Measurements from ENCODE around the gene LIF. TPM values are rescaled to one million over a fixed set of nuclear protein-coding genes. Genes with fewer than 3 reads are reported as not detected.
A peak's percentile ranks its signal among the peaks of the same experiment; 100 is the strongest.

Gene LIF
- total and polyA plus RNA-seq, 2 of the 4 experiments (the other 2 are of a cell fraction): 130 to 214 TPM

DNA sequence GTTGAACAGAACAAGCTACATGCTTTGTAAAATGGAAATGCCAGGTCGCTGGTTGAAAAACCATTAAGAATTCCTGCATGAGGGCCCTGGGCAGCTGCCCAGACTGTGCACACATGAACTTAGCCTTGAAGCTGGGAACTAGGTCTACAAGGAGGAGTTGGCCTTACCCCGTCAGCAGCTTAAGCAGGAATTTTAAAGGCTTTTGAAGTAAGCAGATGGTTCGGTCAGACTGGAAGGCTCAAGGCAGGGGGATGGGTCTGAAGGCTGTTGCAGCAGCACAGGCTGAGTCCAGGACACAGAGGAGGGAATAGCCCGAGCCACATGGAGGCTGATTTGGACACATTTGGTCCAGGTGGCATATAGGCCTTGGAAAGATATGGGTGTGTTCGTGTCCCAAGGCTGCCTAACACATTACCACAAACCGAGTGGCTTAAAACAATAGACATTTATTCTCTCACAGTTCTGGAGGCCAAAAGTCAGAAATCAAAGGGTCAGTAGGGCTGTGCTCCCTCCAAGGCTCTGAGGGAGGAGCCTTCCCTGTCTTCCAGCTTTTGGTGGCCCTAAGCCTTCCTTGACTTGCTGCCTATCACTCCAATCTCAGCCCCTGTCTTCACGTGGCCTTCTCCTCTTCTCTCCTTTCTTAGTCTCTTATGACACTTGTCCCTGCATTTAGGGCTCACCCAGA, 11.6 kb downstream of the LIF start:
- H3K4me1 ChIP-seq (ENCODE audit: control insufficient read depth, insufficient read depth, low read length): peaks cover 32% of the 10 kb centered on the region
- H3K4me2 ChIP-seq (ENCODE audit: low read depth, low read length): no peak overlapping the region
- ChIA-PET POLR2A (ENCODE audit: unreplicated experiment) (interaction anchor here (1.5 kb wide), 1 partner anchor 30 kb away, joined by 6 read pairs; no protein-coding TSS in a partner anchor), CTCF (interaction anchor here (1.0 kb wide), 1 partner anchor 10 kb away, joined by 3 read pairs; no protein-coding TSS in a partner anchor)
- H3K27ac ChIP-seq (ENCODE audit: insufficient read depth, low read length): peak overlapping the region; percentile 91
- H3K23ac ChIP-seq (ENCODE audit: low read depth, low read length): peak overlapping the region; percentile 52
- no peaks in the 10 kb centered on the region for H4K20me1 ChIP-seq (ENCODE audit: insufficient read depth, low read length)
- intact Hi-C loops (cut with micrococcal nuclease) (loop anchor here (1.0 to 5.0 kb wide), 2 partner anchors 28 to 38 kb away; no protein-coding TSS in a partner anchor), dilution Hi-C loops (cut with HindIII; ENCODE audit: low sequenced_read_pairs, unreplicated experiment) (no loop called here), in situ Hi-C loops (cut with MboI; ENCODE audit: low sequenced_read_pairs) (no loop called here)
- ATAC-seq (ENCODE audit: low read depth) (peak; percentile 21), DNase-seq (peak; percentile 82)
- H4K5ac ChIP-seq (ENCODE audit: low read depth, low read length): peak overlapping the region; percentile 89
- H2AK5ac ChIP-seq (ENCODE audit: low read depth, low read length): peak overlapping the region; percentile 97
- H3K18ac ChIP-seq (ENCODE audit: low read depth, low read length): peak overlapping the region; percentile 86
- peak overlapping the region; percentile 89 to 99 for H4K8ac ChIP-seq (ENCODE audit: low read depth in 2 of 2, low read length in 2 of 2)
- peak overlapping the region; percentile 99 for H4K91ac ChIP-seq (ENCODE audit: insufficient read depth, low read depth, low read length)
- H3K9ac ChIP-seq (ENCODE audit: low read depth, low read length): peak overlapping the region; percentile 33
- peak overlapping the region; percentile 93 for H3K14ac ChIP-seq (replicated peaks; ENCODE audit: low read depth, low read length)
- TF ChIP-seq, protein P1, sequence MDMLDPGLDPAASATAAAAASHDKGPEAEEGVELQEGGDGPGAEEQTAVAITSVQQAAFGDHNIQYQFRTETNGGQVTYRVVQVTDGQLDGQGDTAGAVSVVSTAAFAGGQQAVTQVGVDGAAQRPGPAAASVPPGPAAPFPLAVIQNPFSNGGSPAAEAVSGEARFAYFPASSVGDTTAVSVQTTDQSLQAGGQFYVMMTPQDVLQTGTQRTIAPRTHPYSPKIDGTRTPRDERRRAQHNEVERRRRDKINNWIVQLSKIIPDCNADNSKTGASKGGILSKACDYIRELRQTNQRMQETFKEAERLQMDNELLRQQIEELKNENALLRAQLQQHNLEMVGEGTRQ (IDR thresholded peaks at IDR 0.05; ENCODE audit: low read depth, low read length): no peak
- TF ChIP-seq, protein P2, sequence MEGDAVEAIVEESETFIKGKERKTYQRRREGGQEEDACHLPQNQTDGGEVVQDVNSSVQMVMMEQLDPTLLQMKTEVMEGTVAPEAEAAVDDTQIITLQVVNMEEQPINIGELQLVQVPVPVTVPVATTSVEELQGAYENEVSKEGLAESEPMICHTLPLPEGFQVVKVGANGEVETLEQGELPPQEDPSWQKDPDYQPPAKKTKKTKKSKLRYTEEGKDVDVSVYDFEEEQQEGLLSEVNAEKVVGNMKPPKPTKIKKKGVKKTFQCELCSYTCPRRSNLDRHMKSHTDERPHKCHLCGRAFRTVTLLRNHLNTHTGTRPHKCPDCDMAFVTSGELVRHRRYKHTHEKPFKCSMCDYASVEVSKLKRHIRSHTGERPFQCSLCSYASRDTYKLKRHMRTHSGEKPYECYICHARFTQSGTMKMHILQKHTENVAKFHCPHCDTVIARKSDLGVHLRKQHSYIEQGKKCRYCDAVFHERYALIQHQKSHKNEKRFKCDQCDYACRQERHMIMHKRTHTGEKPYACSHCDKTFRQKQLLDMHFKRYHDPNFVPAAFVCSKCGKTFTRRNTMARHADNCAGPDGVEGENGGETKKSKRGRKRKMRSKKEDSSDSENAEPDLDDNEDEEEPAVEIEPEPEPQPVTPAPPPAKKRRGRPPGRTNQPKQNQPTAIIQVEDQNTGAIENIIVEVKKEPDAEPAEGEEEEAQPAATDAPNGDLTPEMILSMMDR (conservative IDR thresholded peaks at IDR 0.05; ENCODE audit: low read depth, low read length): no peak
- TF ChIP-seq MAZ (IDR thresholded peaks at IDR 0.05; ENCODE audit: borderline replicate concordance, low read depth, low read length) (no peak), SMC3 (IDR thresholded peaks at IDR 0.05; ENCODE audit: low read depth, low read length) (no peak), ELK1 (IDR thresholded peaks at IDR 0.05; ENCODE audit: borderline replicate concordance, low read depth, low read length) (no peak), RFX5 (IDR thresholded peaks at IDR 0.05; ENCODE audit: low read depth, low read length) (no peak), CEBPB (IDR thresholded peaks at IDR 0.05; ENCODE audit: low read depth, low read length) (no peak), CHD1 (IDR thresholded peaks at IDR 0.05; ENCODE audit: low read depth, low read length) (no peak), POLR2A (IDR thresholded peaks at IDR 0.05; ENCODE audit: low read depth, low read length) (no peak), BHLHE40 (IDR thresholded peaks at IDR 0.05; ENCODE audit: low read depth, low read length) (no peak)
- H2BK15ac ChIP-seq (ENCODE audit: low read depth, low read length): peak overlapping the region; percentile 78
- peak overlapping the region; percentile 63 for H2AK9ac ChIP-seq (replicated peaks; ENCODE audit: low read depth, low read length, poor library complexity)
- H2BK20ac ChIP-seq (ENCODE audit: low read depth, low read length): peak overlapping the region; percentile 97
- H3K9me1 ChIP-seq (ENCODE audit: insufficient read depth, low read length): peaks cover 12% of the 10 kb centered on the region
- H3K27me3 ChIP-seq (ENCODE audit: control insufficient read depth, insufficient read depth, low read length): no peaks in the 10 kb centered on the region
- peak overlapping the region; percentile 86 for H3K4ac ChIP-seq (ENCODE audit: low read depth, low read length)
- H3K36me3 ChIP-seq (ENCODE audit: control insufficient read depth, insufficient read depth, low read length): no peaks in the 10 kb centered on the region
- peak overlapping the region; percentile 76 for H2AFZ ChIP-seq (replicated peaks; ENCODE audit: low read length, poor library complexity)
- H3K56ac ChIP-seq (ENCODE audit: extremely low read depth, insufficient read depth, low read length): peak overlapping the region; percentile 76
- no TSS peak for BruUV-seq (replicated peaks)
- WGBS, 2 experiments (ENCODE audit: extremely low coverage in 2 of 2, insufficient read length in 1 of 2): 30% methylated on average over 3 of the region's 7 CpGs; no CpG with 5 or more reads in 1 of the 2 experiments
- H3K4me3 ChIP-seq (ENCODE audit: insufficient read depth, low read depth, low read length): no peak overlapping the region
- peak overlapping the region; percentile 69 for H2BK5ac ChIP-seq (ENCODE audit: low read depth, low read length, poor library complexity, severe bottlenecking)
- peaks cover 0 to 4% of the 10 kb centered on the region in 2 experiments; a peak in 1 of 4 replicates for H3K79me1 ChIP-seq (ENCODE audit: low read depth in 1 of 2, low read length in 2 of 2)
- no peaks in the 10 kb centered on the region for H3K9me3 ChIP-seq (ENCODE audit: control insufficient read depth, insufficient read depth, low read length)
- H2BK120ac ChIP-seq (ENCODE audit: low read depth, low read length): peak overlapping the region; percentile 99
